ENCODE measurements around the gene VAMP8.

The VAMP8 gene

GRCh38 chr2:85579266-85579935 lies 2.0 kb downstream of the VAMP8 start:
- no peaks in the 10 kb centered on the region for H3K27me3 ChIP-seq (ENCODE audit: control insufficient read depth, low read length)
- peaks cover 31% of the 10 kb centered on the region for H3K79me2 ChIP-seq (ENCODE audit: control insufficient read depth, low read length)
- peak overlapping the region; percentile 62 for H3K27ac ChIP-seq (ENCODE audit: low read depth, low read length)
- no peak for TF ChIP-seq CTCF (IDR thresholded peaks at IDR 0.05; ENCODE audit: low read depth, low read length, poor library complexity, severe bottlenecking)
- no peak for TF ChIP-seq EZH2phosphoT487 (IDR thresholded peaks at IDR 0.05; ENCODE audit: borderline replicate concordance, low read length)
- peaks cover 28% of the 10 kb centered on the region for H3K4me1 ChIP-seq (ENCODE audit: control insufficient read depth, low read length)
- H3K36me3 ChIP-seq (ENCODE audit: control insufficient read depth, low read length): peaks cover 44% of the 10 kb centered on the region
- peak overlapping the region; percentile 99 for H3K4me3 ChIP-seq (ENCODE audit: low read length)
- H3K4me2 ChIP-seq (ENCODE audit: low read length): peak overlapping the region; percentile 99
- no peaks in the 10 kb centered on the region for H3K9me2 ChIP-seq (replicated peaks; ENCODE audit: control insufficient read depth, low read length)
- H4K20me1 ChIP-seq (ENCODE audit: control insufficient read depth, insufficient read depth, low read depth, low read length): no peaks in the 10 kb centered on the region
- H3K9me3 ChIP-seq (ENCODE audit: control insufficient read depth, insufficient read depth, low read length): no peaks in the 10 kb centered on the region
- H3F3A ChIP-seq (ENCODE audit: control insufficient read depth, insufficient read depth): no peaks in the 10 kb centered on the region

- Histone ChIP-seq H3K79me2 (ENCODE audit: control insufficient read depth, low read length) (peaks cover 31% of the 10 kb centered on the region), H3K27me3 (ENCODE audit: control insufficient read depth, low read length) (no peaks in the 10 kb centered on the region), H3K4me2 (ENCODE audit: low read length) (peak overlapping the region; percentile 99; the same call in 1 of the 2 replicates), H4K20me1 (ENCODE audit: control insufficient read depth, insufficient read depth, low read depth, low read length) (no peaks in the 10 kb centered on the region), H3K27ac (ENCODE audit: low read depth, low read length) (no peak overlapping the region), H3F3A (ENCODE audit: control insufficient read depth, insufficient read depth) (no peaks in the 10 kb centered on the region), H3K4me1 (ENCODE audit: control insufficient read depth, low read length) (peaks cover 35% of the 10 kb centered on the region), H3K36me3 (ENCODE audit: control insufficient read depth, low read length) (peaks cover 44% of the 10 kb centered on the region), H3K9me2 (replicated peaks; ENCODE audit: control insufficient read depth, low read length) (no peaks in the 10 kb centered on the region), H3K4me3 (ENCODE audit: low read length) (no peak overlapping the region), H3K9me3 (ENCODE audit: control insufficient read depth, insufficient read depth, low read length) (no peaks in the 10 kb centered on the region)
- no peak for TF ChIP-seq EZH2phosphoT487 (IDR thresholded peaks at IDR 0.05; ENCODE audit: borderline replicate concordance, low read length)
- no peak for TF ChIP-seq CTCF (IDR thresholded peaks at IDR 0.05; ENCODE audit: low read depth, low read length, poor library complexity, severe bottlenecking)
These were observed 2.8 kb downstream of the VAMP8 start for GRCh38 chr2:85580206-85580605.

GRCh38 chr2:85582492-85582891 lies 5.1 kb downstream of the VAMP8 start:
- peaks cover 38% of the 10 kb centered on the region for H3K4me1 ChIP-seq (ENCODE audit: control insufficient read depth, low read length)
- H3K4me3 ChIP-seq (ENCODE audit: low read length): no peak overlapping the region
- H3K27ac ChIP-seq (ENCODE audit: low read depth, low read length): no peak overlapping the region
- no peaks in the 10 kb centered on the region for H3K9me2 ChIP-seq (replicated peaks; ENCODE audit: control insufficient read depth, low read length)
- peaks cover 29% of the 10 kb centered on the region for H3K79me2 ChIP-seq (ENCODE audit: control insufficient read depth, low read length)
- H3K36me3 ChIP-seq (ENCODE audit: control insufficient read depth, low read length): peaks cover 44% of the 10 kb centered on the region
- H3K9me3 ChIP-seq (ENCODE audit: control insufficient read depth, insufficient read depth, low read length): no peaks in the 10 kb centered on the region
- H3F3A ChIP-seq (ENCODE audit: control insufficient read depth, insufficient read depth): no peaks in the 10 kb centered on the region
- H4K20me1 ChIP-seq (ENCODE audit: control insufficient read depth, insufficient read depth, low read depth, low read length): no peaks in the 10 kb centered on the region
- TF ChIP-seq EZH2phosphoT487 (IDR thresholded peaks at IDR 0.05; ENCODE audit: borderline replicate concordance, low read length): no peak
- TF ChIP-seq CTCF (IDR thresholded peaks at IDR 0.05; ENCODE audit: low read depth, low read length, poor library complexity, severe bottlenecking): no peak
- no peaks in the 10 kb centered on the region for H3K27me3 ChIP-seq (ENCODE audit: control insufficient read depth, low read length)
- no peak overlapping the region for H3K4me2 ChIP-seq (ENCODE audit: low read length)

All from DOHH2 (cell line).